Measurements from ENCODE around the gene PRR32.

DNA sequence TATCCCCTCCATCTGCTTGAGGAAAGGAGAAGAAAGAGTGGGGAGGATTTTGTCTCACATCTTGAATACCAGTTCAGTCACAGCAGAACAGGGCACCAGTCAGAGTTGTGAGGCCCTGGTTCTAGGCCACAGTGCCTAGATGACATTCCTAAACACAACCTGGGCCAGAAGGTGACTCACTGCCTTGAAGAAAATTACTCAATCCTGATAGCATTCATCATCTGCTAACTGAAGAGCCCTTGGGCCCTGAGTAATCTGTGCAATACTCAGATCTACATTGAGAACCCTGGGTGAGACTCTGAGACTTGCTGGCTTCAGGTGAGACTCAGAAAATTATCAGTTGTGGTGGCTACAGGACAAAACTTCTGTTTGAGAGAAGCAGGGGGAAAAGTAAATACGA is 20.5 kb upstream of the PRR32 start:
- TF ChIP-seq, protein P1, sequence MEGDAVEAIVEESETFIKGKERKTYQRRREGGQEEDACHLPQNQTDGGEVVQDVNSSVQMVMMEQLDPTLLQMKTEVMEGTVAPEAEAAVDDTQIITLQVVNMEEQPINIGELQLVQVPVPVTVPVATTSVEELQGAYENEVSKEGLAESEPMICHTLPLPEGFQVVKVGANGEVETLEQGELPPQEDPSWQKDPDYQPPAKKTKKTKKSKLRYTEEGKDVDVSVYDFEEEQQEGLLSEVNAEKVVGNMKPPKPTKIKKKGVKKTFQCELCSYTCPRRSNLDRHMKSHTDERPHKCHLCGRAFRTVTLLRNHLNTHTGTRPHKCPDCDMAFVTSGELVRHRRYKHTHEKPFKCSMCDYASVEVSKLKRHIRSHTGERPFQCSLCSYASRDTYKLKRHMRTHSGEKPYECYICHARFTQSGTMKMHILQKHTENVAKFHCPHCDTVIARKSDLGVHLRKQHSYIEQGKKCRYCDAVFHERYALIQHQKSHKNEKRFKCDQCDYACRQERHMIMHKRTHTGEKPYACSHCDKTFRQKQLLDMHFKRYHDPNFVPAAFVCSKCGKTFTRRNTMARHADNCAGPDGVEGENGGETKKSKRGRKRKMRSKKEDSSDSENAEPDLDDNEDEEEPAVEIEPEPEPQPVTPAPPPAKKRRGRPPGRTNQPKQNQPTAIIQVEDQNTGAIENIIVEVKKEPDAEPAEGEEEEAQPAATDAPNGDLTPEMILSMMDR (conservative IDR thresholded peaks at IDR 0.05) = no peak
- TF ChIP-seq ZFX (IDR thresholded peaks at IDR 0.05) = no peak

Data from C4-2B (cell line).